Lower lobe of right lung (tissue), 2 donors: ENCODE results near the gene MAP3K20. TPM values are rescaled to one million over a fixed set of nuclear protein-coding genes. Genes with fewer than 3 reads are reported as not detected.
A peak's percentile ranks its signal among the peaks of the same experiment; 100 is the strongest.

ENCODE experiments used
- ATAC-seq, 2 donors: fragments of 200-7000 bp; cut with Tn5 transposase; one replicate each; pipeline ENCODE4 v1.9.1; 2020 to 2022; ENCODE audit warnings: mild to moderate bottlenecking in 2 of 2, moderate library complexity in 2 of 2
- DNase-seq: peaks from one replicate; pipeline ENCODE4 v3.0.0-alpha.2; 2020
- H3K27ac ChIP-seq: fragments of 200-600 bp; one replicate; pipeline ENCODE4 v1.8.0; 2022
- H3K27me3 ChIP-seq: fragments of 200-600 bp; one replicate; pipeline ENCODE4 v1.8.0; 2022; ENCODE audit warnings: low read depth
- H3K36me3 ChIP-seq: fragments of 200-600 bp; one replicate; pipeline ENCODE4 v1.8.0; 2022; ENCODE audit warnings: mild to moderate bottlenecking
- H3K4me1 ChIP-seq: fragments of 200-600 bp; one replicate; pipeline ENCODE4 v1.8.0; 2022
- H3K4me3 ChIP-seq: fragments of 200-600 bp; one replicate; pipeline ENCODE4 v1.8.0; 2022; ENCODE audit warnings: mild to moderate bottlenecking
- H3K9me3 ChIP-seq: fragments of 200-600 bp; one replicate; pipeline ENCODE4 v1.8.0; 2022
- intact Hi-C: fragments of 100-400 bp; cut with DNase I; formaldehyde crosslinking; loops from one replicate; pipeline ENCODE4 v1.11.0; 2022
- long read RNA-seq: library from polyadenylated mRNA; unstranded; transcript quantifications from one replicate; pipeline ENCODE4 v2.0.0, GENCODE V29; 2021
- total RNA-seq: library from RNA; stranded (reverse); fragmentation: NEBNext Ultra II Directional; extraction: Animal tissue kit (Norgen Biotek cat#: 25700); gene quantifications from one replicate; pipeline ENCODE4 v1.2.1, GENCODE V29; 2021
- TF ChIP-seq, protein P1 (sequence below): fragments of 200-600 bp; IDR thresholded peaks from one replicate; pipeline ENCODE4 v1.8.0; 2022; ENCODE audit warnings: antibody characterized with exemption, mild to moderate bottlenecking
- donor health status: DM: no; HTN: yes; CAD: no; lungs with severe emphysema.

MAP3K20 gene
- 40.8 TPM for total RNA-seq
- long read RNA-seq, full-length matches to known transcripts, result 53 of 81 reads
- long read RNA-seq, partial matches to known transcripts, result 15 of 81 reads
- long read RNA-seq, other reads (novel, unspliced or antisense), result 13 of 81 reads

DNA sequence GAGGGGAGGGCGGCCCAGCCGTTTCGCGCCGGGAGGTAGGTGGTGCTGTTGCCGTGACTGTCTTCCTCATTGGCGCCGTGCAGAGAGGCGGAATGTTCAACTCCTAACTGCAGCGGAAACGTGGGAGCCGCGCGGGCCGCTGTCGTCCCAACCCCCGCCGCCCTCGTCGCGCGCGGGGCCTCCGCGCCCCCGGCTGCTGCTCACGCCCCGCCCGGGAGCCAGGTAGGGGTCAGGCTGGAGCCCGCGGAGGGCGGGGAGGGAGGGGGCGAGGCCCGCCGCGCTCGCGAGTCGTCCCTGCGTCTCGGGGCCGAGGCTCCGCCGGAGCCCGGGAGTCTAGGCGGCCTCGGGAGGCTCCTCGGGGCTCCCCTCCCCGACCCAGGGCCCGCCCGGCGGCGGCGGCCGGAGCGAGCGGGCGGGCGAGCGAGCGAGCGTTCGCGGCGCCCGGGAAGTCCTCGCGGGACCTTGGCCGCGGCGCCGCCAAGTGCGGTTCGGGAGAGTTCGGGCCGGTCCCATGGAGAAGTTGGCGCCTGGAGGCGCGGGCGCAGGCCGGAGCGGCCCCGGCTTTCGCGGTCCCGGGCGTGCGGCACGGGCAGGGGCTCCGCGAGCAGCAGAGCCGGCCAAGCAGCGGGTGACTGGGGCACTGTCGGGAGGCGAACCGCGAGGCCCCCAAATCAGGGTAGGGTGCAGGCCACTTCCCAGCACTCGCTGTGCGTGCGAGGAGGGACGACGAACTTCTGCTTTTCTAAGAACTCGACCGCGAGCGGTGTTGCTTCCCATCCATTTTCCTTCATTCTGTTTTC is at the start of gene MAP3K20:
Gene MAP3K20 (plus strand): TSS at position 66 of the 800 bp plus-strand sequence. CDS start 15,186 bp downstream, outside the sequence.
- H3K27ac ChIP-seq, result peak within 1 kb of the TSS; percentile 94
- TF ChIP-seq, protein P1, sequence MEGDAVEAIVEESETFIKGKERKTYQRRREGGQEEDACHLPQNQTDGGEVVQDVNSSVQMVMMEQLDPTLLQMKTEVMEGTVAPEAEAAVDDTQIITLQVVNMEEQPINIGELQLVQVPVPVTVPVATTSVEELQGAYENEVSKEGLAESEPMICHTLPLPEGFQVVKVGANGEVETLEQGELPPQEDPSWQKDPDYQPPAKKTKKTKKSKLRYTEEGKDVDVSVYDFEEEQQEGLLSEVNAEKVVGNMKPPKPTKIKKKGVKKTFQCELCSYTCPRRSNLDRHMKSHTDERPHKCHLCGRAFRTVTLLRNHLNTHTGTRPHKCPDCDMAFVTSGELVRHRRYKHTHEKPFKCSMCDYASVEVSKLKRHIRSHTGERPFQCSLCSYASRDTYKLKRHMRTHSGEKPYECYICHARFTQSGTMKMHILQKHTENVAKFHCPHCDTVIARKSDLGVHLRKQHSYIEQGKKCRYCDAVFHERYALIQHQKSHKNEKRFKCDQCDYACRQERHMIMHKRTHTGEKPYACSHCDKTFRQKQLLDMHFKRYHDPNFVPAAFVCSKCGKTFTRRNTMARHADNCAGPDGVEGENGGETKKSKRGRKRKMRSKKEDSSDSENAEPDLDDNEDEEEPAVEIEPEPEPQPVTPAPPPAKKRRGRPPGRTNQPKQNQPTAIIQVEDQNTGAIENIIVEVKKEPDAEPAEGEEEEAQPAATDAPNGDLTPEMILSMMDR, result peak; percentile 45
- H3K9me3 ChIP-seq, result no peaks in the 10 kb centered on the region
- peaks cover 18% of the 10 kb centered on the region for H3K4me1 ChIP-seq
- DNase-seq (peak; percentile 83), ATAC-seq (peak; percentile 88)
- H3K4me3 ChIP-seq, result peak within 1 kb of the TSS; percentile 84
- intact Hi-C loops, result no loop called here
- H3K27me3 ChIP-seq, result no peaks in the 10 kb centered on the region
- no peaks in the 10 kb centered on the region for H3K36me3 ChIP-seq

DNA sequence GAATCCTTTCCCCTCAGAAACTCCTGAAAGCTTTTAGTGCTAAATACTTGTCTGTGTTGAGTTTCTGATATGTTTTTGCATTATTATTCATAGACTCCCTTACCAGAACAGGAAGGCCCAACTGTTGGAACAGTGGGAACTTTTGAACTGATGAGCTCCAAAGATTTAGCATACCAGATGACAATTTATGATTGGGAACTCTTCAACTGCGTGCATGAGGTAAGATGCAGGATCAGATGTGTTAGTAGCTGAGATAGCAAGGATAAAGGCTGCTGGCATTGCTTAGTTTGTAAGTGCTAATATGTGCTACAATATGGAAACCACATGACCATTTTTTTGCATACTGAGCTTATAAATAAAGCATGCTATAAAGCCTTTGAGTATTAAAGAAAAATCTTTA is 49.2 kb upstream of the MAP3K20 start:
- no peak overlapping the region for H3K27ac ChIP-seq
- H3K9me3 ChIP-seq, result no peaks in the 10 kb centered on the region
- ATAC-seq (no peak), DNase-seq (no peak)
- no peak overlapping the region for H3K4me3 ChIP-seq
- H3K4me1 ChIP-seq, result peaks cover 7% of the 10 kb centered on the region
- intact Hi-C loops, result loop anchor here (5.0 kb wide), 1 partner anchor 186 kb away; no protein-coding TSS in a partner anchor
- H3K36me3 ChIP-seq, result no peaks in the 10 kb centered on the region
- TF ChIP-seq, protein P1, result no peak
- H3K27me3 ChIP-seq, result no peaks in the 10 kb centered on the region

DNA sequence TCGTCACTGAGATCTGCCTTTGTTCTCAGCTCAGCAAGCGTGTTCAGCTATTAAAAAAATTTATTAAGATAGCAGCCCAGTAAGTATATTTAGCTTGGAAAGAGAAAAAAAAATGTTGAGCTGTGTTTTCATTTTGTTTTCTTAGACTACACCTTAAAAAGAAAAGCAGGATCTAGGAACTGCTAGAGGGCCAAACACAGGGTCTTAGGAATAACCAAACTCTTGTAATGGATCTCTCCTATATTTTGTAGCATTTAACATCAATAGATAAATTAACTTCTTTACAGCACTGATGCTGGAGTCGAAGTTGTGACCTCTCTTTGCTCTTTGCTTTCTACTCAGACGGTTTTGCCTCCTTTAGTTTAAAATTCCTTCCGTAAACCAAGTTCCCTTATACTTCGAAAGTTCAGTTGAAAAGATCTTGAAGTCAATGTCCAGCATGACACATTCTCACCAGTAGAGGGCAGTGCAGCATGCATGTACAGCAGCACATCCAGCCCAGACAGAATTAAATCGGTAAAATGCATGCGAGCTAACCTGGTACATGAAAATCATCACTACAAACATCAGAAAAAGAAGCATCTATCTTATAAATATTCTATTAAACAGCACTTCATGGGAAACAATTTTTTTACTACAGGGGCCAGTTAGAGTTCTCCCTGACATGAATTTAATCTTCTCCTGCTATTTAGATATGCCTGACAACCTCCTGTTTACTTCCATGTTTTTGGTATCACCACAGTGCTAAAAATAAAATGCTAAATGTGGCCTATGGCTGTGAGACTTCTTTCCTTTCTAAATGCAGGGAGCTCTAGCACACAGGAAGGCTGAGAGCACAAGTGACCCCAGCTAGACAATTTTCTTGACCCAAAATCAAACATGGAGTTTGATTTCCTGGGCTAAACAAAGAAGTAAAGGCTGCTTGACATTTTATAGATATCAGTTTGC is 48.2 kb upstream of the MAP3K20 start:
- Histone ChIP-seq H3K27ac (no peak overlapping the region), H3K4me3 (no peak overlapping the region), H3K4me1 (peaks cover 7% of the 10 kb centered on the region), H3K36me3 (no peaks in the 10 kb centered on the region), H3K9me3 (no peaks in the 10 kb centered on the region), H3K27me3 (no peaks in the 10 kb centered on the region)
- DNase-seq (peak; percentile 72), ATAC-seq (peak; percentile 90)
- TF ChIP-seq, protein P1, result peak; percentile 96
- intact Hi-C loops, result loop anchor here (5.0 kb wide), 1 partner anchor 185 kb away; no protein-coding TSS in a partner anchor

DNA sequence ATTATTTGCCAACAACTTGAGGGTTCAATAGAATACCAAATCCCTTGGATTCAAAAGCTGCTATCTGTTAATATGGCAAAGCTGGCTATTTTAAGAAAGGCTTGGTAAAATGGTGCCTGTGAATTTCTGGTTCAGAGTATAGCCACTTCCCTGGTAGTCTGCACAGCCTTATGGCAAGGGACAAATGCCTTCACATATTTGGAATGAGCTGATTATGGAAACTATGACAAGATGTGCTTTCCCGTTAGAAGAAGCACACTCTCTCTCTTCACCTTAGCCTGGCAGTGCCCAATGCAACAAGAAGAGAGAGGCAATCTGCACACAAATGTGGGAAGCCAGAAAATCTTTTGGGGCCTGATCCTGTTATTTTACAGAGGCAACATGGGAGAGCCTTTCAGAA is 47.5 kb upstream of the MAP3K20 start:
- no peaks in the 10 kb centered on the region for H3K27me3 ChIP-seq
- no peak overlapping the region for H3K4me3 ChIP-seq
- no peaks in the 10 kb centered on the region for H3K36me3 ChIP-seq
- ATAC-seq (no peak), DNase-seq (no peak)
- peaks cover 7% of the 10 kb centered on the region for H3K4me1 ChIP-seq
- H3K27ac ChIP-seq, result no peak overlapping the region
- intact Hi-C loops, result loop anchor here (5.0 kb wide), 1 partner anchor 184 kb away; no protein-coding TSS in a partner anchor
- no peaks in the 10 kb centered on the region for H3K9me3 ChIP-seq
- TF ChIP-seq, protein P1, result no peak

DNA sequence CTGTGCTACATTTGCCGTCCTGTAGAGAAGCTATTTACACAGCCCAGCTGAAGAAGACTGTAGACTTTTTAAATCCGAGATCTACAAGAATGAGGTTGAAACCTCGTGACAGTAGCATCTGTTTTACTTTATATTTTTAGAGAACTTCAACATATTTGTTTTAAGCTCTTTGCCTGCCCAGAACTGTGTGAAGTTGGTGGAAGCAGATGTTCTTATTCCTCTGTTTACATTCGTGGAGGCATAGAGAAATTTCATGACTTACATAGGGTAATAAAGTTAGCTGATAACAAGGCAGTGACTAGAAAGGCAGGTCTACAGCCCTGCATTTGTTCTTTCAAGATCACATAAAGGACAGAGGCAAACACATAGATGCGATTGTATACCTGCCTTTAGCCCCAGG is 47.0 kb upstream of the MAP3K20 start:
- H3K9me3 ChIP-seq, result no peaks in the 10 kb centered on the region
- intact Hi-C loops, result loop anchor here (5.0 kb wide), 1 partner anchor 184 kb away; no protein-coding TSS in a partner anchor
- no peaks in the 10 kb centered on the region for H3K27me3 ChIP-seq
- H3K4me1 ChIP-seq, result peaks cover 7% of the 10 kb centered on the region
- H3K4me3 ChIP-seq, result no peak overlapping the region
- TF ChIP-seq, protein P1, result no peak
- H3K27ac ChIP-seq, result no peak overlapping the region
- no peak for DNase-seq
- ATAC-seq, result no peak
- H3K36me3 ChIP-seq, result no peaks in the 10 kb centered on the region
